OCI-LY7 (cell line): ENCODE results near the gene NUDT22.

Experiments used
- EZH2phosphoT487 ChIP-seq: fragments of 200-600 bp; sonication (generic); IDR thresholded peaks from 2 replicates; pipeline ENCODE4 v1.6.1; 2018; ENCODE audit warnings: low read depth, borderline replicate concordance, mild to moderate bottlenecking, mixed run types, antibody characterized with exemption, low read length, moderate library complexity, mixed read lengths
- TF ChIP-seq, protein P1 (sequence below): fragments of 200-600 bp; sonication (generic); conservative IDR thresholded peaks from 2 replicates; pipeline ENCODE4 v1.5.1; 2014; ENCODE audit warnings: mild to moderate bottlenecking, antibody characterized with exemption, low read length, moderate library complexity, mixed read lengths

- TF ChIP-seq, protein P1, sequence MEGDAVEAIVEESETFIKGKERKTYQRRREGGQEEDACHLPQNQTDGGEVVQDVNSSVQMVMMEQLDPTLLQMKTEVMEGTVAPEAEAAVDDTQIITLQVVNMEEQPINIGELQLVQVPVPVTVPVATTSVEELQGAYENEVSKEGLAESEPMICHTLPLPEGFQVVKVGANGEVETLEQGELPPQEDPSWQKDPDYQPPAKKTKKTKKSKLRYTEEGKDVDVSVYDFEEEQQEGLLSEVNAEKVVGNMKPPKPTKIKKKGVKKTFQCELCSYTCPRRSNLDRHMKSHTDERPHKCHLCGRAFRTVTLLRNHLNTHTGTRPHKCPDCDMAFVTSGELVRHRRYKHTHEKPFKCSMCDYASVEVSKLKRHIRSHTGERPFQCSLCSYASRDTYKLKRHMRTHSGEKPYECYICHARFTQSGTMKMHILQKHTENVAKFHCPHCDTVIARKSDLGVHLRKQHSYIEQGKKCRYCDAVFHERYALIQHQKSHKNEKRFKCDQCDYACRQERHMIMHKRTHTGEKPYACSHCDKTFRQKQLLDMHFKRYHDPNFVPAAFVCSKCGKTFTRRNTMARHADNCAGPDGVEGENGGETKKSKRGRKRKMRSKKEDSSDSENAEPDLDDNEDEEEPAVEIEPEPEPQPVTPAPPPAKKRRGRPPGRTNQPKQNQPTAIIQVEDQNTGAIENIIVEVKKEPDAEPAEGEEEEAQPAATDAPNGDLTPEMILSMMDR = no peak
- no peak for TF ChIP-seq EZH2phosphoT487
Measured at GRCh38 chr11:64209563-64209843, 16.6 kb upstream of the NUDT22 start.
